Fibroblast of the aortic adventitia (primary cell): Measurements from ENCODE around the gene YBX2. TPM values are rescaled to one million over a fixed set of nuclear protein-coding genes. Genes with fewer than 3 reads are reported as not detected.

ENCODE experiments used
- DNase-seq: peaks from one replicate; pipeline ENCODE4 v3.0.0-alpha.2; 2010; ENCODE audit warnings: low read depth
- H3K4me3 ChIP-seq: 2 replicates; pipeline ENCODE4 v1.5.1; 2011; ENCODE audit warnings: low read depth, mild to moderate bottlenecking, control low read depth, low read length, moderate library complexity
- total RNA-seq: library from RNA; depleted of rRNA; stranded (reverse); fragments of >200 nt; gene quantifications from 2 replicates; pipeline ENCODE4 v1.2.3, GENCODE V29; 2012; ENCODE audit warnings: low replicate concordance
- TF ChIP-seq, protein P1 (sequence below): IDR thresholded peaks from 2 replicates; pipeline ENCODE4 v1.5.1; 2011; ENCODE audit warnings: mild to moderate bottlenecking, low read length, control low read depth, inconsistent platforms; ENCODE audit not compliant: insufficient read depth

The YBX2 gene
- total RNA-seq, 1 donor: not detected

- no peak for DNase-seq
- TF ChIP-seq, protein P1, sequence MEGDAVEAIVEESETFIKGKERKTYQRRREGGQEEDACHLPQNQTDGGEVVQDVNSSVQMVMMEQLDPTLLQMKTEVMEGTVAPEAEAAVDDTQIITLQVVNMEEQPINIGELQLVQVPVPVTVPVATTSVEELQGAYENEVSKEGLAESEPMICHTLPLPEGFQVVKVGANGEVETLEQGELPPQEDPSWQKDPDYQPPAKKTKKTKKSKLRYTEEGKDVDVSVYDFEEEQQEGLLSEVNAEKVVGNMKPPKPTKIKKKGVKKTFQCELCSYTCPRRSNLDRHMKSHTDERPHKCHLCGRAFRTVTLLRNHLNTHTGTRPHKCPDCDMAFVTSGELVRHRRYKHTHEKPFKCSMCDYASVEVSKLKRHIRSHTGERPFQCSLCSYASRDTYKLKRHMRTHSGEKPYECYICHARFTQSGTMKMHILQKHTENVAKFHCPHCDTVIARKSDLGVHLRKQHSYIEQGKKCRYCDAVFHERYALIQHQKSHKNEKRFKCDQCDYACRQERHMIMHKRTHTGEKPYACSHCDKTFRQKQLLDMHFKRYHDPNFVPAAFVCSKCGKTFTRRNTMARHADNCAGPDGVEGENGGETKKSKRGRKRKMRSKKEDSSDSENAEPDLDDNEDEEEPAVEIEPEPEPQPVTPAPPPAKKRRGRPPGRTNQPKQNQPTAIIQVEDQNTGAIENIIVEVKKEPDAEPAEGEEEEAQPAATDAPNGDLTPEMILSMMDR: no peak
- peak overlapping the region; percentile 54 for H3K4me3 ChIP-seq
Measured at GRCh38 chr17:7281953-7282751, 12.3 kb downstream of the YBX2 start.

GRCh38 chr17:7281074-7281952 is 13.1 kb downstream of the YBX2 start, which contains the start of gene SLC2A4:
Gene SLC2A4, plus strand, starts transcription at chr17:7281718. Its CDS starts 217 bp downstream, at chr17:7281935.
- TF ChIP-seq, protein P1: no peak
- peak within 1 kb of the TSS; percentile 59 for H3K4me3 ChIP-seq
- DNase-seq: peak; percentile 90

GRCh38 chr17:7280519-7281073 is 13.8 kb downstream of the YBX2 start:
- peak; percentile 82 for DNase-seq
- TF ChIP-seq, protein P1: peak; percentile 95
- H3K4me3 ChIP-seq: peak overlapping the region; percentile 59

DNA sequence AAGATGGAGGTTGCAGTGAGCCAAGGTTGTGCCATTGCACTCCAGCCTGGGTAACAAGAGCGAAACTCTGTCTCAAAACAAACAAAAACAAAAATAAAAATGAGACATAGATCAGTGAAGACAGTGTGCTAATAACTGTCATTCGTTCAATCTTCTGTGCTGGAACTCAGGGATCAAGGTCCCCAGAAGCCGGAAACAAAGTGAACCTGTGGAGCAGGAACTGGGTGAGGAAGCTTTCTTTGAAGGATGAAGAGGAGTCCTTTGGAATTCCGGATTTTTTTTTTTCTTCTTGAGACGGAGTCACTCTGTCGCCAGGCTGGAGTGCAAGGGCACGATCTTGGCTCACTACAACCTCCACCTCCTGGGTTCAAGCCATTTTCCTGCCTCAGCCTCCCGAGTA is 15.0 kb downstream of the YBX2 start:
- no peak overlapping the region for H3K4me3 ChIP-seq
- no peak for DNase-seq
- TF ChIP-seq, protein P1: no peak

GRCh38 chr17:7266784-7267183 is 27.7 kb downstream of the YBX2 start:
- no peak overlapping the region for H3K4me3 ChIP-seq
- TF ChIP-seq, protein P1: no peak
- no peak for DNase-seq

DNA sequence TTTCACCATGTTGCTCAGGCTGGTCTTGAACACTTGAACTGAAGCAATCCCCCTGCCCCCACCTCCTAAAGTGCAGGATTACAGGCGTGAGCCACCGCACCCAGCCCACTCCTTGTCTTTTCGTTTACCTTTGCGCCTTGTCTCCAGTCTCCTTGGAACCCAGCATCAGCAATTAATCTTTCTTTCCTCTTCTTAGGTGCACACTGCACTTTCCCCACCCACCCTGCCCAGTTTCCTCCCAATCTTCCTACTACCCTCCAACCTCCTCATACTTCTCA is 30.7 kb downstream of the YBX2 start:
- TF ChIP-seq, protein P1: no peak
- DNase-seq: no peak
- no peak overlapping the region for H3K4me3 ChIP-seq
